Fibroblast of villous mesenchyme (primary cell): Measurements from ENCODE around the gene EXOSC10. TPM values are rescaled to one million over a fixed set of nuclear protein-coding genes. Genes with fewer than 3 reads are reported as not detected.
"Not testable (repeated sequence)": the region's sequence is repeated elsewhere in the genome, so short reads cannot be mapped to it uniquely, and the experiment has no call there.

Experiments
- DNase-seq: peaks from one replicate; pipeline ENCODE4 v3.0.0-alpha.2; 2010; ENCODE audit warnings: low read depth
- H3K4me3 ChIP-seq: 2 replicates; pipeline ENCODE4 v1.5.1; 2011; ENCODE audit warnings: low read depth, mild to moderate bottlenecking, low read length
- total RNA-seq: library from RNA; depleted of rRNA; stranded (reverse); fragments of >200 nt; gene quantifications from 2 replicates; pipeline ENCODE4 v1.2.3, GENCODE V29; 2012
- TF ChIP-seq, protein P1 (sequence below): IDR thresholded peaks from 2 replicates; pipeline ENCODE4 v1.5.1; 2012; ENCODE audit warnings: low read depth, mild to moderate bottlenecking, low read length; ENCODE audit not compliant: insufficient read depth

The EXOSC10 gene
- total RNA-seq, 1 donor: 60.5 TPM

- DNase-seq: no peak
- no peak overlapping the region for H3K4me3 ChIP-seq
- TF ChIP-seq, protein P1, sequence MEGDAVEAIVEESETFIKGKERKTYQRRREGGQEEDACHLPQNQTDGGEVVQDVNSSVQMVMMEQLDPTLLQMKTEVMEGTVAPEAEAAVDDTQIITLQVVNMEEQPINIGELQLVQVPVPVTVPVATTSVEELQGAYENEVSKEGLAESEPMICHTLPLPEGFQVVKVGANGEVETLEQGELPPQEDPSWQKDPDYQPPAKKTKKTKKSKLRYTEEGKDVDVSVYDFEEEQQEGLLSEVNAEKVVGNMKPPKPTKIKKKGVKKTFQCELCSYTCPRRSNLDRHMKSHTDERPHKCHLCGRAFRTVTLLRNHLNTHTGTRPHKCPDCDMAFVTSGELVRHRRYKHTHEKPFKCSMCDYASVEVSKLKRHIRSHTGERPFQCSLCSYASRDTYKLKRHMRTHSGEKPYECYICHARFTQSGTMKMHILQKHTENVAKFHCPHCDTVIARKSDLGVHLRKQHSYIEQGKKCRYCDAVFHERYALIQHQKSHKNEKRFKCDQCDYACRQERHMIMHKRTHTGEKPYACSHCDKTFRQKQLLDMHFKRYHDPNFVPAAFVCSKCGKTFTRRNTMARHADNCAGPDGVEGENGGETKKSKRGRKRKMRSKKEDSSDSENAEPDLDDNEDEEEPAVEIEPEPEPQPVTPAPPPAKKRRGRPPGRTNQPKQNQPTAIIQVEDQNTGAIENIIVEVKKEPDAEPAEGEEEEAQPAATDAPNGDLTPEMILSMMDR: no peak
Measured at GRCh38 chr1:11114966-11115365, 15.3 kb upstream of the EXOSC10 start.

DNA sequence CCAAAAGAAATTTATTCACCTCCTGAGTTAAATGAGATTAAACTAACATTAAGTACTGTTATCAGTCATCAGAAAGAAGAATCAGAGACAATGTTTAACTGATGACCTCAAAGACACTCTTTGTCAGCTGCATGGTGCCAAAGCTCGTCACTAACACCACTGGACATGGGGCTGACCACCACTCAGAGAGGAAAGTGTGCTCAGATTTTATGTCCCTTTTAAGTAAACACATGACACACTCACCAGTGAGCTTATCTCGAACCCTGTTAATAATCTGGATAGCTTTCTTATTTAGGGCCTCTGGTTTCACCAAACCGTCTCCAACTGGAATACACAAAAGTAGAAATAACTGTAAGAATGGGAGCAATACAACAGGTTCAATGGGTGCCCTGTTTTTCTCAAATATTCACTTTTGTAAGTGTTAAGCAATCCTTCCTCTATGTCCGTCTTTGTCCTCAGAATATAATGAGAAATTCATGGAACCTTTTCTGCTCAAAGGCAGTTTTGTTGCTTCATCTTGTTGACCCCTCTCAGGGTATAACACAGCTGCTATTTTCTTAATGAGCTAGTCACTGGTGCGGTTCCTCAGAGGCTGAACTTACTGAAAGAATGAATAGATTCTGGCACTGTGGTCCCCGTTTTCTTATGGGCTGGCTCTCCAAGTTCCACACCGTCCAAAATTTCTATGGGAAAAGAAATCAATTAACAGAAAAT lies 9.5 kb upstream of the EXOSC10 start:
- no peak for DNase-seq
- no peak overlapping the region for H3K4me3 ChIP-seq
- TF ChIP-seq, protein P1: no peak

DNA sequence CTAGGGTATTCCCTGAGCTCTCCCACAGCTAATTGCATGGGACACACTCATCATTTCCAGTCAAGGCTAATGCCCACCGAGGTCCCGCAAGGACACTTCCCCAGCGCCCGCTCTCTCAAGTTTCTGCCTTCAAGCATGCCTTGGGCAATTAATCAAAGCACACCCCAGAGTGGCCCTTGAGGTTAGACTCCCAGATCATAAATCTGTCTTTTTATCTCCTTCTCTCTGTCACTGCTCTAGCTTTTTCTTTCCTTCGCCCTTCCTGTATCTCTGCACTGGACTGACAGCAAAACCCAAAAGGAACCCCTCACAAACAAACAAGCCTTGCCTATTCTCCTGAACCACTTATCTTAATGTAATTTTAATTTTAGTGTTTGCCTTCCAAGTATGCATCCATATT lies 7.9 kb upstream of the EXOSC10 start:
- no peak for DNase-seq
- TF ChIP-seq, protein P1: no peak
- H3K4me3 ChIP-seq: no peak overlapping the region

- TF ChIP-seq, protein P1: no peak
- DNase-seq: no peak
- H3K4me3 ChIP-seq: no peak overlapping the region
Measured at GRCh38 chr1:11105586-11105985, 5.9 kb upstream of the EXOSC10 start.

- no peak for DNase-seq
- H3K4me3 ChIP-seq: no peak overlapping the region
- TF ChIP-seq, protein P1: no peak
Measured at GRCh38 chr1:11101347-11101746, 1.7 kb upstream of the EXOSC10 start.

GRCh38 chr1:11100806-11101205 lies 1.1 kb upstream of the EXOSC10 start:
- not testable (repeated sequence) for H3K4me3 ChIP-seq, DNase-seq

- DNase-seq: no peak
- TF ChIP-seq, protein P1: no peak
- peak overlapping the region; percentile 98 for H3K4me3 ChIP-seq
Measured at GRCh38 chr1:11100149-11100493, 452 bp upstream of the EXOSC10 start.
